ENCODE measurements around the gene ALDH3B2.
"Not testable (repeated sequence)": the region's sequence is repeated elsewhere in the genome, so short reads cannot be mapped to it uniquely, and the experiment has no call there.

DNA sequence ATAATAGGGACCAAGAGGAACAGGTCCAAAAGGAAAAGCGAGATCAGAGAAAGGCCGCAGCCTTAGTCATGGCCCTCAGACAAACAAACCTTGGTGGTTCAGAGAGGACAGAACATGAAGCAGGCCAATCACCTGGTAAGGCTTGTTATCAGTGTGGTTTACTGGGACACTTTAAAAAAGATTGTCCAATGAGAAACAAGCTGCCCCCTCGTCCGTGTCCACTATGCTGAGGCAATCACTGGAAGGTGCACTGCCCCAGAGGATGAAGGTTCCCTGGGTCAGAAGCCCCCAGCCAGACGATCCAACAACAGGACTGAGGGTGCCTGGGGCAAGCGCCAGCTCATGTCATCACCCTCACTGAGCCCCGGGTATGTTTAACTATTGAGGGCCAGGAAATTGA lies 51.5 kb downstream of the ALDH3B2 start:
- TF ChIP-seq, protein P1, sequence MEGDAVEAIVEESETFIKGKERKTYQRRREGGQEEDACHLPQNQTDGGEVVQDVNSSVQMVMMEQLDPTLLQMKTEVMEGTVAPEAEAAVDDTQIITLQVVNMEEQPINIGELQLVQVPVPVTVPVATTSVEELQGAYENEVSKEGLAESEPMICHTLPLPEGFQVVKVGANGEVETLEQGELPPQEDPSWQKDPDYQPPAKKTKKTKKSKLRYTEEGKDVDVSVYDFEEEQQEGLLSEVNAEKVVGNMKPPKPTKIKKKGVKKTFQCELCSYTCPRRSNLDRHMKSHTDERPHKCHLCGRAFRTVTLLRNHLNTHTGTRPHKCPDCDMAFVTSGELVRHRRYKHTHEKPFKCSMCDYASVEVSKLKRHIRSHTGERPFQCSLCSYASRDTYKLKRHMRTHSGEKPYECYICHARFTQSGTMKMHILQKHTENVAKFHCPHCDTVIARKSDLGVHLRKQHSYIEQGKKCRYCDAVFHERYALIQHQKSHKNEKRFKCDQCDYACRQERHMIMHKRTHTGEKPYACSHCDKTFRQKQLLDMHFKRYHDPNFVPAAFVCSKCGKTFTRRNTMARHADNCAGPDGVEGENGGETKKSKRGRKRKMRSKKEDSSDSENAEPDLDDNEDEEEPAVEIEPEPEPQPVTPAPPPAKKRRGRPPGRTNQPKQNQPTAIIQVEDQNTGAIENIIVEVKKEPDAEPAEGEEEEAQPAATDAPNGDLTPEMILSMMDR (IDR thresholded peaks at IDR 0.05): not testable (repeated sequence)
- not testable (repeated sequence) for TF ChIP-seq POLR2AphosphoS5 (IDR thresholded peaks at IDR 0.05); POLR2A (IDR thresholded peaks at IDR 0.05; ENCODE audit: low read depth); EP300 (IDR thresholded peaks at IDR 0.05)

Measured in esophagus muscularis mucosa (tissue), 4 donors.